ENCODE measurements around the gene FGD6. TPM values are rescaled to one million over a fixed set of nuclear protein-coding genes. Genes with fewer than 3 reads are reported as not detected.
"Not testable (repeated sequence)": the region's sequence is repeated elsewhere in the genome, so short reads cannot be mapped to it uniquely, and the experiment has no call there.

FGD6 gene
- total RNA-seq, 1 donor from 2014 or later: 31.5 TPM

- H3K4me3 ChIP-seq (ENCODE audit: low read depth, low read length): no peak overlapping the region
- TF ChIP-seq CTCF (IDR thresholded peaks at IDR 0.05; ENCODE audit: insufficient read depth, low read length, poor library complexity, severe bottlenecking): no peak
- H3K36me3 ChIP-seq (ENCODE audit: control insufficient read depth, insufficient read depth, low read length): no peaks in the 10 kb centered on the region
- DNase-seq (ENCODE audit: low read depth): no peak
- no peaks in the 10 kb centered on the region for H3K27me3 ChIP-seq (ENCODE audit: control insufficient read depth, insufficient read depth, low read length)
These were observed 73.6 kb downstream of the FGD6 start for GRCh38 chr12:95143621-95144205.

- H3K4me3 ChIP-seq (ENCODE audit: low read depth, low read length): no peak overlapping the region
- DNase-seq (ENCODE audit: low read depth): no peak
- H3K36me3 ChIP-seq (ENCODE audit: control insufficient read depth, insufficient read depth, low read length): no peaks in the 10 kb centered on the region
- no peaks in the 10 kb centered on the region for H3K27me3 ChIP-seq (ENCODE audit: control insufficient read depth, insufficient read depth, low read length)
- no peak for TF ChIP-seq CTCF (IDR thresholded peaks at IDR 0.05; ENCODE audit: insufficient read depth, low read length, poor library complexity, severe bottlenecking)
These were observed 74.7 kb downstream of the FGD6 start for GRCh38 chr12:95142431-95143151.

GRCh38 chr12:95141310-95141709, 76.0 kb downstream of the FGD6 start:
- Histone ChIP-seq H3K27me3 (ENCODE audit: control insufficient read depth, insufficient read depth, low read length) (no peaks in the 10 kb centered on the region), H3K36me3 (ENCODE audit: control insufficient read depth, insufficient read depth, low read length) (no peaks in the 10 kb centered on the region), H3K4me3 (ENCODE audit: low read depth, low read length) (no peak overlapping the region)
- TF ChIP-seq CTCF (IDR thresholded peaks at IDR 0.05; ENCODE audit: insufficient read depth, low read length, poor library complexity, severe bottlenecking): no peak
- DNase-seq (ENCODE audit: low read depth): no peak

GRCh38 chr12:95138031-95138430, 79.2 kb downstream of the FGD6 start:
- not testable (repeated sequence) for H3K27me3 ChIP-seq (ENCODE audit: control insufficient read depth, insufficient read depth, low read length); DNase-seq (ENCODE audit: low read depth); H3K4me3 ChIP-seq (ENCODE audit: low read depth, low read length); H3K36me3 ChIP-seq (ENCODE audit: control insufficient read depth, insufficient read depth, low read length)

GRCh38 chr12:95136598-95136997, 80.7 kb downstream of the FGD6 start:
- no peak for TF ChIP-seq CTCF (IDR thresholded peaks at IDR 0.05; ENCODE audit: insufficient read depth, low read length, poor library complexity, severe bottlenecking)
- Histone ChIP-seq H3K36me3 (ENCODE audit: control insufficient read depth, insufficient read depth, low read length) (no peaks in the 10 kb centered on the region), H3K27me3 (ENCODE audit: control insufficient read depth, insufficient read depth, low read length) (no peaks in the 10 kb centered on the region), H3K4me3 (ENCODE audit: low read depth, low read length) (no peak overlapping the region)
- peak; percentile 21 for DNase-seq (ENCODE audit: low read depth)

GRCh38 chr12:95134085-95134484, 83.2 kb downstream of the FGD6 start:
- DNase-seq (ENCODE audit: low read depth): no peak
- no peak for TF ChIP-seq CTCF (IDR thresholded peaks at IDR 0.05; ENCODE audit: insufficient read depth, low read length, poor library complexity, severe bottlenecking)
- Histone ChIP-seq H3K27me3 (ENCODE audit: control insufficient read depth, insufficient read depth, low read length) (no peaks in the 10 kb centered on the region), H3K4me3 (ENCODE audit: low read depth, low read length) (no peak overlapping the region), H3K36me3 (ENCODE audit: control insufficient read depth, insufficient read depth, low read length) (peaks cover 1% of the 10 kb centered on the region)

Data from kidney epithelial cell (primary cell).